Uterus (tissue), 2 donors: ENCODE results near the gene PRRG3.

ENCODE experiments used
- POLR2A ChIP-seq, 2 donors: fragments of 450-650 bp; IDR thresholded peaks; one replicate each; pipeline ENCODE4 v1.6.1; 2016; ENCODE audit warnings: antibody characterized with exemption in 2 of 2, mild to moderate bottlenecking in 1 of 2, moderate library complexity in 1 of 2
- TF ChIP-seq, protein P1 (sequence below), 4 experiments: fragments of 200-600 bp in 2 of 4; fragments of 450-650 bp in 2 of 4; sonication (generic) in 2 of 4; IDR thresholded peaks; one replicate each; pipeline ENCODE4 v1.5.1; 2016 to 2019; ENCODE audit warnings: antibody characterized with exemption in 4 of 4, mild to moderate bottlenecking in 2 of 4, moderate library complexity in 1 of 4

DNA sequence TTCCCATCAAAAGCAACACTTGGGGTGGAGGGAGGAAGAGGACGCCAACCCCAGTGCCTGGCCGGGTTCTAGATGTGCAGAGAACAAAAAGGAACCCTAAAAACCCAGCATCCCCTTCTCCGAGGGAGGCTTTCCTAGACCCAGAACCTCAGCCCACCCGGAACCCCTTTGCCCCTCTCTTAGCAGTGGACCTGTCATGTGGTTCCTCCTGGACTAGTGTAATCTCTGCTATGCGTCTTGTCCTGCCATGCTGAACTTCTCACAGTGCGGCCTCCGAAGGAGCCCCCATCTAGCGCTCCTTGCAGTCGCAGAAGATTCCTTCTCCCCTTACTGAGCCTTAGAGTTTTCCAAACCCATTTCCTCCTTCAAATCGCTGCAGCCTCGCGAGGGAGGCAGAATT lies 1.1 kb upstream of the PRRG3 start:
- TF ChIP-seq, protein P1, sequence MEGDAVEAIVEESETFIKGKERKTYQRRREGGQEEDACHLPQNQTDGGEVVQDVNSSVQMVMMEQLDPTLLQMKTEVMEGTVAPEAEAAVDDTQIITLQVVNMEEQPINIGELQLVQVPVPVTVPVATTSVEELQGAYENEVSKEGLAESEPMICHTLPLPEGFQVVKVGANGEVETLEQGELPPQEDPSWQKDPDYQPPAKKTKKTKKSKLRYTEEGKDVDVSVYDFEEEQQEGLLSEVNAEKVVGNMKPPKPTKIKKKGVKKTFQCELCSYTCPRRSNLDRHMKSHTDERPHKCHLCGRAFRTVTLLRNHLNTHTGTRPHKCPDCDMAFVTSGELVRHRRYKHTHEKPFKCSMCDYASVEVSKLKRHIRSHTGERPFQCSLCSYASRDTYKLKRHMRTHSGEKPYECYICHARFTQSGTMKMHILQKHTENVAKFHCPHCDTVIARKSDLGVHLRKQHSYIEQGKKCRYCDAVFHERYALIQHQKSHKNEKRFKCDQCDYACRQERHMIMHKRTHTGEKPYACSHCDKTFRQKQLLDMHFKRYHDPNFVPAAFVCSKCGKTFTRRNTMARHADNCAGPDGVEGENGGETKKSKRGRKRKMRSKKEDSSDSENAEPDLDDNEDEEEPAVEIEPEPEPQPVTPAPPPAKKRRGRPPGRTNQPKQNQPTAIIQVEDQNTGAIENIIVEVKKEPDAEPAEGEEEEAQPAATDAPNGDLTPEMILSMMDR (IDR thresholded peaks at IDR 0.05), result no peak
- no peak for TF ChIP-seq POLR2A (IDR thresholded peaks at IDR 0.05)
